ENCODE data around the gene TRIM17.

DNA sequence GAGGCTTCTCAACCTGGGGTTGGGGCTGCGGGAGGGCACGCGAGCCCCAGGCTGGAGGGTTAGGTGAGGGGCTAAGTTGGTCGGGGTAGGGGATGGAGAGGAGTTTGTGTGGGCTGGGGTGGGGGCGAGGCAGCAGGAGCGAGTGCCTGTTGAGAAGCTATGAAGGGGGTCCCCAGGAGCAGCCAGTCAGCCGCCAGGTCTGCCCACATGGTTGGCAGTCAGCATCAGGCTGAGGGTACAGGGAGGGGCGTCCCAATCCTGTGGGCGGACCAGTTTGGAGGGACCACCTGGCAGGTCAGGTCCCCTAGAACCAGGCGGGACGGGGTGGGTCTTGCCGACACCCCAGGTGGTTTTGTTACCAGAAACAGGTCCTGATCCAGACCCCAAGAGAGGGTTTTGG, 400 bp upstream of the TRIM17 start:
- TF ChIP-seq, protein P1, sequence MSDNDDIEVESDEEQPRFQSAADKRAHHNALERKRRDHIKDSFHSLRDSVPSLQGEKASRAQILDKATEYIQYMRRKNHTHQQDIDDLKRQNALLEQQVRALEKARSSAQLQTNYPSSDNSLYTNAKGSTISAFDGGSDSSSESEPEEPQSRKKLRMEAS (IDR thresholded peaks at IDR 0.05; ENCODE audit: low read depth, low read length), result no peak
- TF ChIP-seq POLR2A (IDR thresholded peaks at IDR 0.05; ENCODE audit: extremely low read depth, insufficient read length), result no peak
- TF ChIP-seq, protein P2, sequence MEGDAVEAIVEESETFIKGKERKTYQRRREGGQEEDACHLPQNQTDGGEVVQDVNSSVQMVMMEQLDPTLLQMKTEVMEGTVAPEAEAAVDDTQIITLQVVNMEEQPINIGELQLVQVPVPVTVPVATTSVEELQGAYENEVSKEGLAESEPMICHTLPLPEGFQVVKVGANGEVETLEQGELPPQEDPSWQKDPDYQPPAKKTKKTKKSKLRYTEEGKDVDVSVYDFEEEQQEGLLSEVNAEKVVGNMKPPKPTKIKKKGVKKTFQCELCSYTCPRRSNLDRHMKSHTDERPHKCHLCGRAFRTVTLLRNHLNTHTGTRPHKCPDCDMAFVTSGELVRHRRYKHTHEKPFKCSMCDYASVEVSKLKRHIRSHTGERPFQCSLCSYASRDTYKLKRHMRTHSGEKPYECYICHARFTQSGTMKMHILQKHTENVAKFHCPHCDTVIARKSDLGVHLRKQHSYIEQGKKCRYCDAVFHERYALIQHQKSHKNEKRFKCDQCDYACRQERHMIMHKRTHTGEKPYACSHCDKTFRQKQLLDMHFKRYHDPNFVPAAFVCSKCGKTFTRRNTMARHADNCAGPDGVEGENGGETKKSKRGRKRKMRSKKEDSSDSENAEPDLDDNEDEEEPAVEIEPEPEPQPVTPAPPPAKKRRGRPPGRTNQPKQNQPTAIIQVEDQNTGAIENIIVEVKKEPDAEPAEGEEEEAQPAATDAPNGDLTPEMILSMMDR (IDR thresholded peaks at IDR 0.05; ENCODE audit: low read depth, low read length), result no peak

All from NB4 (cell line).